Stimulated activated CD4-positive, alpha-beta T cell treated with anti-CD3 and anti-CD28 coated beads, Interleukin-1b, Interleukin-23, amount 100 ng/mL, for 48 hours (primary cell): ENCODE measurements around the gene RPH3AL.

Experiments
- DNase-seq: peaks from one replicate; pipeline ENCODE4 v3.0.0-alpha.2; 2020

RPH3AL gene

GRCh38 chr17:351449-351738 lies 1.2 kb downstream of the RPH3AL start:
- DNase-seq = no peak

- no peak for DNase-seq
Measured at GRCh38 chr17:350706-351448, 1.7 kb downstream of the RPH3AL start.

GRCh38 chr17:349666-350065 lies 2.9 kb downstream of the RPH3AL start:
- DNase-seq = no peak

- DNase-seq = no peak
Measured at GRCh38 chr17:348692-349425, 3.7 kb downstream of the RPH3AL start.

- no peak for DNase-seq
Measured at GRCh38 chr17:348012-348411, 4.6 kb downstream of the RPH3AL start.

GRCh38 chr17:347309-347899 lies 5.2 kb downstream of the RPH3AL start:
- DNase-seq = no peak

- DNase-seq = no peak
Measured at GRCh38 chr17:345992-346785, 6.4 kb downstream of the RPH3AL start.

GRCh38 chr17:345261-345660 lies 7.3 kb downstream of the RPH3AL start:
- no peak for DNase-seq

GRCh38 chr17:343875-344752 lies 8.5 kb downstream of the RPH3AL start:
- no peak for DNase-seq

GRCh38 chr17:343211-343610 lies 9.4 kb downstream of the RPH3AL start:
- no peak for DNase-seq

GRCh38 chr17:340074-340473 lies 12.5 kb downstream of the RPH3AL start:
- DNase-seq = no peak

GRCh38 chr17:339193-340061 lies 13.2 kb downstream of the RPH3AL start:
- no peak for DNase-seq

GRCh38 chr17:338442-339192 lies 14.0 kb downstream of the RPH3AL start:
- DNase-seq = no peak

- no peak for DNase-seq
Measured at GRCh38 chr17:337866-338265, 14.7 kb downstream of the RPH3AL start.

GRCh38 chr17:337453-337852 lies 15.2 kb downstream of the RPH3AL start:
- DNase-seq = no peak

GRCh38 chr17:337022-337420 lies 15.6 kb downstream of the RPH3AL start:
- DNase-seq = no peak

- DNase-seq = no peak
Measured at GRCh38 chr17:336110-337021, 16.2 kb downstream of the RPH3AL start.

- no peak for DNase-seq
Measured at GRCh38 chr17:335691-336090, 16.9 kb downstream of the RPH3AL start.

- no peak for DNase-seq
Measured at GRCh38 chr17:334974-335481, 17.6 kb downstream of the RPH3AL start.
